GM19193 (cell line): ENCODE results near the gene ULK3.

Experiments
- POLR2A ChIP-seq: IDR thresholded peaks from 4 replicates; pipeline ENCODE4 v1.6.1; 2011; ENCODE audit not compliant: insufficient read depth, insufficient read length; ENCODE audit errors: extremely low read depth

The ULK3 gene

DNA sequence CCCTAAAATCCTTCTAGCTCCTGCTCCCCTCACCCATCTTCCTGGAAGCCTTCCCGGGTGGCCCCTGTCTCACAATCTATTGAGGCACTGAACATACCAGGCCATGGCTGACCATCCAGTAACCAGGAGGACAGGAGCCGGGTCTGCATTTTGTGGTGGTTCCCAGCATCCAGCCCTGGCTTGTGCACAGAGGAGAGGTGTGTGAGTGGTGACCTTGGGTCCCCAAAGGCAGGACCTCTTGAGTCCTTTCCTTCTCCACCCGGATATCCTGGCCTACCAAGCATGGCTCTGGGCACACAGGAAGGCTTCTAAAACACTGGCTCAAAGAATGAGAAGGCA lies 53.2 kb downstream of the ULK3 start:
- TF ChIP-seq POLR2A = no peak

DNA sequence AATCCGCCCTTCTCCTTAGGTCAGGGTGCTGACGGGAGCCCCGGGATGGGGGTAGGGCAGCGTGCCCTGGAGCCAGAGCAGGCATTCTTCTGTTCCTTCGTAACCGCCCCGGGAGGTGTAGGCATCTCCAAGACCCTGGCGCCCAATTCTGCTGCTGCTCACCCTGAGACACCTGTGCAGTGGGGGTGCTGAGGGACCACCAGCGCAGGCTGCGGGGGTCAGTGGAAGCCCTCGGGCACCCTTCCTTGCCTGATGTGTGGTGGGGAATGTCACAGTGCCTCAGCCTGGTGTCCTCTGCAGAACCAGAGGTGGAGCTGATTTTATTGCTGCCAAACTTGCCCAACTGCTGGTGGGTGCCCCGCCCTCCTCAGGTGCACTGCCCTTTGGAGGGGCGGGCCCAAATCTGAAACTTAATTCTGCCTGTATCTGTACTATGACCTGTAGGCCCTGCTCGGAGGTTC lies 53.8 kb downstream of the ULK3 start:
- peak; percentile 80 for TF ChIP-seq POLR2A

DNA sequence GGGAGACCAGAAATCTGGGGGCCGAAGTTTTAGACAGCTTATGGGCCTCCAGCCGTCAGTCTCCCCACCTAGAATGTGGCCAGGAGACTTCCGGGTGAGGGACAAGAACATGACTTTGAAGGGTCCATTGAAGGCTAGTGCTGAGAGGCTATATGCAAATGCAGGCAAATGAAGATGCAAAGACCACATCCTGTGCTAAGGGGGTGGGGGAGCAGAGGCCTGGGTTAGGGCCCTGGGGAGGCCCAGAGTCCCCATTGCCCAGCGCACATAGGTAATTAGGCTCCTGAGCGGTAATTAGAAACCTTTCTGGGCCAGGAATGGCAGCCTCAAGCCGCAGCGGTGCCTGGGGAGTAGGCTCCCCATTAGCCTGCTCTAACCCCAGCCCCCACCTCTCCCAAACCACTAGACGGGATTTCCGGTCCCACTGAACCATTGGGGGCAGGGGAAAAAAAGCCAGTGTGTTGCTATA lies 54.2 kb downstream of the ULK3 start:
- TF ChIP-seq POLR2A = peak; percentile 93

- no peak for TF ChIP-seq POLR2A
Measured at GRCh38 chr15:74788042-74788682, 54.8 kb downstream of the ULK3 start.

GRCh38 chr15:74787251-74788041 lies 55.5 kb downstream of the ULK3 start:
- TF ChIP-seq POLR2A = peak; percentile 61

- peak; percentile 19 for TF ChIP-seq POLR2A
Measured at GRCh38 chr15:74786551-74787165, 56.3 kb downstream of the ULK3 start.
